Endothelial cell of umbilical vein (primary cell): Measurements from ENCODE around the gene CTNNA2. TPM values are rescaled to one million over a fixed set of nuclear protein-coding genes. Genes with fewer than 3 reads are reported as not detected.

ENCODE experiments used
- BruUV-seq: library from RNA; stranded (reverse); fragments of 400-500 nt; replicated peaks from 2 replicates; lab custom pipeline; 2021; lab: Mats Ljungman, UMichigan
- CTCF ChIA-PET: fragments of 300-600, 350-600 bp; sonication (Branson Sonifier 250); formaldehyde crosslinking; loops from one replicate; lab custom pipeline; 2021; ENCODE audit warnings: antibody characterized with exemption, inconsistent platforms; lab: Charles Lee
- POLR2A ChIA-PET: fragments of 300-600, 350-600 bp; sonication (Branson Sonifier 250); formaldehyde crosslinking; loops from one replicate; lab custom pipeline; 2021; ENCODE audit warnings: antibody characterized with exemption, inconsistent platforms; lab: Charles Lee
- DNase-seq: peaks from one replicate; pipeline ENCODE4 v3.0.0-alpha.2; 2011; ENCODE audit warnings: low read depth, low spot score
- FAIRE-seq: peaks from 2 replicates; lab custom pipeline; 2011; peaks lifted over from hg19 to GRCh38; lab: Jason Lieb, UNC
- H2AFZ ChIP-seq: 2 replicates; pipeline ENCODE4 v1.6.0; 2012; ENCODE audit warnings: low read depth, low read length, control low read depth, inconsistent platforms
- H3K27ac ChIP-seq: 2 replicates; pipeline ENCODE4 v1.5.1; 2011; ENCODE audit warnings: low read depth, mild to moderate bottlenecking, control low read depth, low read length, moderate library complexity; ENCODE audit not compliant: insufficient read depth
- H3K27me3 ChIP-seq, 2 experiments: 2 replicates each; pipeline versions ENCODE4 v1.6.0 to v1.6.1; 2011; ENCODE audit warnings: low read length in 2 of 2, mixed read lengths in 1 of 2; ENCODE audit not compliant: control insufficient read depth in 2 of 2, insufficient read depth in 2 of 2
- H3K36me3 ChIP-seq, 2 experiments: 2 replicates in 1 of 2; 3 replicates in 1 of 2; pipeline ENCODE4 v1.5.1; 2011; ENCODE audit warnings: low read length in 2 of 2, mild to moderate bottlenecking in 1 of 2, moderate library complexity in 1 of 2; ENCODE audit not compliant: control insufficient read depth in 2 of 2, insufficient read depth in 2 of 2; ENCODE audit errors: extremely low read depth in 1 of 2
- H3K4me1 ChIP-seq: 3 replicates; pipeline ENCODE4 v1.5.1; 2011; ENCODE audit warnings: mild to moderate bottlenecking, low read length; ENCODE audit not compliant: control insufficient read depth, insufficient read depth; ENCODE audit errors: extremely low read depth
- H3K4me2 ChIP-seq: 2 replicates; pipeline ENCODE4 v1.6.1; 2011; ENCODE audit warnings: low read length, control low read depth, mixed read lengths; ENCODE audit not compliant: insufficient read depth
- H3K4me3 ChIP-seq, 3 experiments: fragments of 200-600 bp in 1 of 3; sonication (generic), shearing (Covaris generic) in 1 of 3; replicated peaks in 1 of 3; 2 replicates each; pipeline ENCODE4 v1.5.1; 2011 to 2016; ENCODE audit warnings: control low read depth in 3 of 3, low read length in 3 of 3, mild to moderate bottlenecking in 2 of 3, inconsistent platforms in 1 of 3, low read depth in 1 of 3, moderate library complexity in 1 of 3; ENCODE audit not compliant: insufficient read depth in 1 of 3
- H3K79me2 ChIP-seq: 2 replicates; pipeline ENCODE4 v1.6.0; 2012; ENCODE audit warnings: low read length, inconsistent platforms; ENCODE audit not compliant: control insufficient read depth, insufficient read depth
- H3K9ac ChIP-seq: replicated peaks from 2 replicates; pipeline ENCODE3; 2011; ENCODE audit warnings: low read length, control low read depth; ENCODE audit not compliant: insufficient read depth; ENCODE audit errors: extremely low read depth
- H3K9me1 ChIP-seq: replicated peaks from 3 replicates; pipeline ENCODE4 v1.6.0; 2011; ENCODE audit warnings: mild to moderate bottlenecking, low read length; ENCODE audit not compliant: control insufficient read depth, insufficient read depth; ENCODE audit errors: extremely low read depth
- H3K9me3 ChIP-seq: replicated peaks from 2 replicates; pipeline ENCODE4 v1.5.1; 2012; ENCODE audit warnings: low read length, inconsistent platforms; ENCODE audit not compliant: control insufficient read depth, insufficient read depth
- H4K20me1 ChIP-seq: replicated peaks from 2 replicates; pipeline ENCODE3; 2011; ENCODE audit warnings: mild to moderate bottlenecking, low read length; ENCODE audit not compliant: control insufficient read depth, insufficient read depth; ENCODE audit errors: extremely low read depth
- EZH2 ChIP-seq: IDR thresholded peaks from 2 replicates; pipeline ENCODE4 v1.6.1; 2012; ENCODE audit warnings: borderline replicate concordance, low read depth, mild to moderate bottlenecking, moderate library complexity, low read length, inconsistent platforms; ENCODE audit not compliant: severe bottlenecking
- FOS ChIP-seq: IDR thresholded peaks from 2 replicates; pipeline ENCODE4 v1.6.1; 2011; ENCODE audit warnings: mild to moderate bottlenecking, low read length, moderate library complexity, borderline replicate concordance; ENCODE audit not compliant: insufficient read depth
- GATA2 ChIP-seq: IDR thresholded peaks from 2 replicates; pipeline ENCODE4 v1.7.0; 2011; ENCODE audit warnings: low read depth, mild to moderate bottlenecking, moderate library complexity, mixed read lengths, low read length; ENCODE audit not compliant: insufficient read length, insufficient read depth
- JUN ChIP-seq: IDR thresholded peaks from 2 replicates; pipeline ENCODE4 v1.6.1; 2011; ENCODE audit warnings: borderline replicate concordance, low read depth; ENCODE audit not compliant: insufficient read length, insufficient read depth
- MYC ChIP-seq: IDR thresholded peaks from one replicate; pipeline ENCODE4 v1.6.1; 2011; ENCODE audit warnings: mild to moderate bottlenecking, low read depth, low read length
- POLR2A ChIP-seq: IDR thresholded peaks from 2 replicates; pipeline ENCODE4 v1.6.1; 2012; ENCODE audit warnings: low read depth, mild to moderate bottlenecking, control low read depth, low read length
- POLR2AphosphoS5 ChIP-seq: IDR thresholded peaks from 2 replicates; pipeline ENCODE4 v1.6.1; 2012; ENCODE audit warnings: low read depth, mild to moderate bottlenecking, control low read depth, low read length, moderate library complexity; ENCODE audit not compliant: insufficient read depth
- dilution Hi-C: fragments of 300-500 bp; cut with MboI; formaldehyde crosslinking; loops from one replicate; pipeline ENCODE4 v1.15.0; 2019; ENCODE audit warnings: low sequenced_read_pairs; ENCODE audit not compliant: extremely low pct_ligation_motif_present
- intact Hi-C: fragments of 100-400 bp; cut with micrococcal nuclease; formaldehyde crosslinking; loops from one replicate; pipeline ENCODE4 v1.10.0; 2022
- polyA plus RNA-seq, 4 experiments: library from polyadenylated mRNA; depleted of rRNA in 3 of 4; stranded (reverse) in 3 of 4; unstranded in 1 of 4; fragments of >200 nt; gene quantifications; 2 replicates each; pipeline versions ENCODE4 v1.2.1 to v1.2.3, GENCODE V29; 2011 to 2012; ENCODE audit warnings: missing spikeins in 1 of 4
- total RNA-seq: library from RNA; stranded (reverse); gene quantifications from 2 replicates; pipeline ENCODE4 v1.2.3, GENCODE V29; 2021
- TF ChIP-seq, protein P1 (sequence below), 2 donors: IDR thresholded peaks; 1 replicate in 1 of 2; 2 replicates in 1 of 2; pipeline ENCODE4 v1.5.1; 2011; ENCODE audit warnings: low read length in 2 of 2, mild to moderate bottlenecking in 2 of 2, moderate library complexity in 2 of 2, control low read depth in 1 of 2, inconsistent platforms in 1 of 2, low read depth in 1 of 2; ENCODE audit not compliant: insufficient read depth in 1 of 2; ENCODE audit errors: extremely low read depth in 1 of 2
- TF ChIP-seq, protein P2 (sequence below): IDR thresholded peaks from 2 replicates; pipeline ENCODE4 v1.6.1; 2011; ENCODE audit not compliant: insufficient read depth, insufficient read length

Gene CTNNA2
- total and polyA plus RNA-seq, 2 donors (not counting 3 experiments of a cell fraction or from before 2014, with no cell fraction given): not detected

DNA sequence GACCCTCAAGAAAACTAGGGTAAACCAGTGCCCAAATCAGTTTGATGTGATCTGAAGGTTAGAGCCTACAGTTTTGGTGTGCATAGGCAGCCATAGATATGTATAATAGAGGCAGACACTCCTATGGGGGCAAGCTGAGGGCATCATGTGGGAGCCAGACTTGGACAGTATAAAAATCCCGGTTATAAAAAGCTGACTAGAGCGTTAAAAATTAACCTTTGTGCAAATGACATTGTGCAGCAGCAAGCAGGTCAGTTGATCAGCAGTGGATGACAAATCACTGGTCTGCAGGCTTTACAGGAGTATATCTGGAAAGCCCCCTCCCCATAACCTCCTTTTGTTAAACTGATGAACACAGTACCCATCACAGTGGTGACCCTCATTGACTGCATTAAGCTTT lies 107.8 kb downstream of the CTNNA2 start:
- Histone ChIP-seq H3K27ac (no peak overlapping the region), H3K79me2 (no peaks in the 10 kb centered on the region), H3K4me1 (no peaks in the 10 kb centered on the region), H3K27me3 (no peaks in the 10 kb centered on the region), H3K4me2 (no peak overlapping the region), H3K4me3 (no peak overlapping the region), H3K9me1 (no peaks in the 10 kb centered on the region), H4K20me1 (no peaks in the 10 kb centered on the region), H3K9me3 (peaks cover 6% of the 10 kb centered on the region), H3K9ac (no peak overlapping the region), H2AFZ (no peak overlapping the region), H3K36me3 (no peaks in the 10 kb centered on the region)
- dilution Hi-C loops: no loop called here
- CTCF ChIA-PET: no interaction called here
- intact Hi-C loops: no loop called here
- POLR2A ChIA-PET: no interaction called here
- DNase-seq (no peak), FAIRE-seq (no peak)
- TF ChIP-seq POLR2AphosphoS5 (no peak), MYC (no peak), GATA2 (no peak), EZH2 (no peak), FOS (no peak), POLR2A (no peak), JUN (no peak)
- TF ChIP-seq, protein P1, sequence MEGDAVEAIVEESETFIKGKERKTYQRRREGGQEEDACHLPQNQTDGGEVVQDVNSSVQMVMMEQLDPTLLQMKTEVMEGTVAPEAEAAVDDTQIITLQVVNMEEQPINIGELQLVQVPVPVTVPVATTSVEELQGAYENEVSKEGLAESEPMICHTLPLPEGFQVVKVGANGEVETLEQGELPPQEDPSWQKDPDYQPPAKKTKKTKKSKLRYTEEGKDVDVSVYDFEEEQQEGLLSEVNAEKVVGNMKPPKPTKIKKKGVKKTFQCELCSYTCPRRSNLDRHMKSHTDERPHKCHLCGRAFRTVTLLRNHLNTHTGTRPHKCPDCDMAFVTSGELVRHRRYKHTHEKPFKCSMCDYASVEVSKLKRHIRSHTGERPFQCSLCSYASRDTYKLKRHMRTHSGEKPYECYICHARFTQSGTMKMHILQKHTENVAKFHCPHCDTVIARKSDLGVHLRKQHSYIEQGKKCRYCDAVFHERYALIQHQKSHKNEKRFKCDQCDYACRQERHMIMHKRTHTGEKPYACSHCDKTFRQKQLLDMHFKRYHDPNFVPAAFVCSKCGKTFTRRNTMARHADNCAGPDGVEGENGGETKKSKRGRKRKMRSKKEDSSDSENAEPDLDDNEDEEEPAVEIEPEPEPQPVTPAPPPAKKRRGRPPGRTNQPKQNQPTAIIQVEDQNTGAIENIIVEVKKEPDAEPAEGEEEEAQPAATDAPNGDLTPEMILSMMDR (IDR thresholded peaks at IDR 0.05; ENCODE audit: extremely low read depth in 1 of 2, insufficient read depth in 1 of 2, low read depth in 1 of 2, low read length in 2 of 2): no peak
- TF ChIP-seq, protein P2, sequence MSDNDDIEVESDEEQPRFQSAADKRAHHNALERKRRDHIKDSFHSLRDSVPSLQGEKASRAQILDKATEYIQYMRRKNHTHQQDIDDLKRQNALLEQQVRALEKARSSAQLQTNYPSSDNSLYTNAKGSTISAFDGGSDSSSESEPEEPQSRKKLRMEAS: no peak
- no TSS peak for BruUV-seq
